ENCODE data around the gene EFHD1.
"Not testable (repeated sequence)": the region's sequence is repeated elsewhere in the genome, so short reads cannot be mapped to it uniquely, and the experiment has no call there.

- TF ChIP-seq EZH2phosphoT487 (IDR thresholded peaks at IDR 0.05; ENCODE audit: borderline replicate concordance, low read length), result not testable (repeated sequence)
- TF ChIP-seq, protein P1, sequence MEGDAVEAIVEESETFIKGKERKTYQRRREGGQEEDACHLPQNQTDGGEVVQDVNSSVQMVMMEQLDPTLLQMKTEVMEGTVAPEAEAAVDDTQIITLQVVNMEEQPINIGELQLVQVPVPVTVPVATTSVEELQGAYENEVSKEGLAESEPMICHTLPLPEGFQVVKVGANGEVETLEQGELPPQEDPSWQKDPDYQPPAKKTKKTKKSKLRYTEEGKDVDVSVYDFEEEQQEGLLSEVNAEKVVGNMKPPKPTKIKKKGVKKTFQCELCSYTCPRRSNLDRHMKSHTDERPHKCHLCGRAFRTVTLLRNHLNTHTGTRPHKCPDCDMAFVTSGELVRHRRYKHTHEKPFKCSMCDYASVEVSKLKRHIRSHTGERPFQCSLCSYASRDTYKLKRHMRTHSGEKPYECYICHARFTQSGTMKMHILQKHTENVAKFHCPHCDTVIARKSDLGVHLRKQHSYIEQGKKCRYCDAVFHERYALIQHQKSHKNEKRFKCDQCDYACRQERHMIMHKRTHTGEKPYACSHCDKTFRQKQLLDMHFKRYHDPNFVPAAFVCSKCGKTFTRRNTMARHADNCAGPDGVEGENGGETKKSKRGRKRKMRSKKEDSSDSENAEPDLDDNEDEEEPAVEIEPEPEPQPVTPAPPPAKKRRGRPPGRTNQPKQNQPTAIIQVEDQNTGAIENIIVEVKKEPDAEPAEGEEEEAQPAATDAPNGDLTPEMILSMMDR (IDR thresholded peaks at IDR 0.05; ENCODE audit: low read depth, low read length, poor library complexity, severe bottlenecking), result not testable (repeated sequence)
Measured at GRCh38 chr2:232720056-232720455, 86.7 kb downstream of the EFHD1 start.

All from DOHH2 (cell line).